Hepatocyte (in vitro differentiated cells): ENCODE results near the gene AKAP6. TPM values are rescaled to one million over a fixed set of nuclear protein-coding genes. Genes with fewer than 3 reads are reported as not detected.

ENCODE experiments used
- DNase-seq: peaks from one replicate; pipeline ENCODE4 v3.0.0-alpha.2; 2016; ENCODE audit warnings: low spot score
- H2AFZ ChIP-seq: fragments of 200-600 bp; sonication (generic); 2 replicates; pipeline ENCODE4 v1.6.0; 2016; ENCODE audit warnings: antibody characterized with exemption, mild to moderate bottlenecking
- H3K27ac ChIP-seq: fragments of 200-600 bp; sonication (generic); 2 replicates; pipeline ENCODE4 v1.5.1; 2016; ENCODE audit warnings: mild to moderate bottlenecking
- H3K27me3 ChIP-seq: fragments of 200-600 bp; sonication (generic); 2 replicates; pipeline ENCODE4 v1.6.1; 2016
- H3K36me3 ChIP-seq: fragments of 200-600 bp; sonication (generic); replicated peaks from 2 replicates; pipeline ENCODE4 v1.5.1; 2016; ENCODE audit warnings: low read depth; ENCODE audit not compliant: insufficient read depth
- H3K4me1 ChIP-seq: fragments of 200-600 bp; sonication (generic); 2 replicates; pipeline ENCODE4 v1.5.1; 2016; ENCODE audit warnings: mild to moderate bottlenecking, moderate library complexity; ENCODE audit not compliant: insufficient read depth
- H3K4me2 ChIP-seq: fragments of 200-600 bp; sonication (generic); 2 replicates; pipeline ENCODE4 v1.6.0; 2016
- H3K4me3 ChIP-seq: fragments of 200-600 bp; sonication (generic); 2 replicates; pipeline ENCODE4 v1.5.1; 2016; ENCODE audit warnings: mild to moderate bottlenecking
- H3K79me2 ChIP-seq: fragments of 200-600 bp; sonication (generic); 2 replicates; pipeline ENCODE4 v1.6.0; 2017; ENCODE audit warnings: mild to moderate bottlenecking
- H3K9me2 ChIP-seq: fragments of 200-600 bp; sonication (generic); replicated peaks from 2 replicates; pipeline ENCODE4 v1.6.0; 2017; ENCODE audit warnings: mild to moderate bottlenecking; ENCODE audit not compliant: insufficient read depth
- H3K9me3 ChIP-seq: fragments of 200-600 bp; sonication (generic); 2 replicates; pipeline ENCODE4 v1.5.1; 2016; ENCODE audit warnings: low read depth, mild to moderate bottlenecking
- H4K20me1 ChIP-seq: fragments of 200-600 bp; sonication (generic); 2 replicates; pipeline ENCODE4 v1.6.0; 2016; ENCODE audit warnings: mild to moderate bottlenecking; ENCODE audit not compliant: insufficient read depth, poor library complexity, severe bottlenecking
- EZH2 ChIP-seq: fragments of 200-600 bp; sonication (generic); IDR thresholded peaks from 2 replicates; pipeline ENCODE4 v1.6.1; 2016; ENCODE audit warnings: antibody characterized with exemption, mild to moderate bottlenecking, borderline replicate concordance
- EZH2phosphoT487 ChIP-seq: fragments of 200-600 bp; sonication (generic); IDR thresholded peaks from one replicate; pipeline ENCODE4 v1.6.1; 2018; ENCODE audit warnings: antibody characterized with exemption, mild to moderate bottlenecking, low read depth, moderate library complexity; ENCODE audit not compliant: unreplicated experiment, severe bottlenecking
- WGBS: methylation state at CpG from one replicate; pipeline ENCODE4 v1.1.6; 2016; ENCODE audit warnings: low lambda C conversion rate; ENCODE audit errors: missing lambda C conversion rate; 5-methylcytosine and 5-hydroxymethylcytosine counted together
- polyA plus RNA-seq: library from polyadenylated mRNA; unstranded; fragments of >200 nt; fragmentation: Nextera tagmentation; extraction: Ambion mirVana; gene quantifications from 2 replicates; pipeline ENCODE4 v1.2.1, GENCODE V29; 2016
- total RNA-seq: library from RNA; depleted of rRNA; stranded (reverse); fragments of >200 nt; gene quantifications from 2 replicates; pipeline ENCODE4 v1.2.3, GENCODE V29; 2014
- TF ChIP-seq, protein P1 (sequence below): fragments of 200-600 bp; sonication (generic); IDR thresholded peaks from 2 replicates; pipeline ENCODE4 v1.5.1; 2016; ENCODE audit warnings: antibody characterized with exemption, mild to moderate bottlenecking; ENCODE audit not compliant: poor library complexity

Gene AKAP6
- total and polyA plus RNA-seq, 2 experiments from 2014 or later, result 1.1 to 2.1 TPM

DNA sequence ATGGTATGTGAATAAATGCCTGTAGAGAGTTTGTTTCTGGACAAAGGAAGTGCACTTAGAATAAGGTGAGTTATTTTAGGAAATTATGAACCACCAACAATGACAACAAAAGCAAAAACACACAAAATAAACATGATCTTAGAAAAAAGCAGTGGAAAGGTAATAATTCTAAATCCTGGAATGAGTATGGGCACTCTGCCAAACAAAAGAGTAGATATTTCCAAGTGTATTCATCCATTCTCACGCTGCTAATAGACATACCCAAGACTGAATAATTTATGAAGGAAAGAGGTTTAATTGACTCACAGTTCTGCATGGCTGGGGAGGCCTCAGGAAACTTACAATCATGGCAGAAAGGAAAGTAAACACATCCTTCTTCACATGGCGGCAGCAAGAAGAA lies 340.3 kb downstream of the AKAP6 start:
- H3K4me2 ChIP-seq, result no peak overlapping the region
- no peaks in the 10 kb centered on the region for H3K36me3 ChIP-seq
- no peaks in the 10 kb centered on the region for H4K20me1 ChIP-seq
- no peaks in the 10 kb centered on the region for H3K9me2 ChIP-seq
- DNase-seq, result no peak
- WGBS, result 85% methylated on average over 2 of the region's 2 CpGs
- H3K9me3 ChIP-seq, result no peaks in the 10 kb centered on the region
- H3K27me3 ChIP-seq, result no peaks in the 10 kb centered on the region
- no peak overlapping the region for H3K27ac ChIP-seq
- TF ChIP-seq, protein P1, sequence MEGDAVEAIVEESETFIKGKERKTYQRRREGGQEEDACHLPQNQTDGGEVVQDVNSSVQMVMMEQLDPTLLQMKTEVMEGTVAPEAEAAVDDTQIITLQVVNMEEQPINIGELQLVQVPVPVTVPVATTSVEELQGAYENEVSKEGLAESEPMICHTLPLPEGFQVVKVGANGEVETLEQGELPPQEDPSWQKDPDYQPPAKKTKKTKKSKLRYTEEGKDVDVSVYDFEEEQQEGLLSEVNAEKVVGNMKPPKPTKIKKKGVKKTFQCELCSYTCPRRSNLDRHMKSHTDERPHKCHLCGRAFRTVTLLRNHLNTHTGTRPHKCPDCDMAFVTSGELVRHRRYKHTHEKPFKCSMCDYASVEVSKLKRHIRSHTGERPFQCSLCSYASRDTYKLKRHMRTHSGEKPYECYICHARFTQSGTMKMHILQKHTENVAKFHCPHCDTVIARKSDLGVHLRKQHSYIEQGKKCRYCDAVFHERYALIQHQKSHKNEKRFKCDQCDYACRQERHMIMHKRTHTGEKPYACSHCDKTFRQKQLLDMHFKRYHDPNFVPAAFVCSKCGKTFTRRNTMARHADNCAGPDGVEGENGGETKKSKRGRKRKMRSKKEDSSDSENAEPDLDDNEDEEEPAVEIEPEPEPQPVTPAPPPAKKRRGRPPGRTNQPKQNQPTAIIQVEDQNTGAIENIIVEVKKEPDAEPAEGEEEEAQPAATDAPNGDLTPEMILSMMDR, result no peak
- TF ChIP-seq EZH2phosphoT487 (no peak), EZH2 (no peak)
- no peak overlapping the region for H3K4me3 ChIP-seq
- no peak overlapping the region for H2AFZ ChIP-seq
- no peaks in the 10 kb centered on the region for H3K4me1 ChIP-seq
- H3K79me2 ChIP-seq, result no peaks in the 10 kb centered on the region

DNA sequence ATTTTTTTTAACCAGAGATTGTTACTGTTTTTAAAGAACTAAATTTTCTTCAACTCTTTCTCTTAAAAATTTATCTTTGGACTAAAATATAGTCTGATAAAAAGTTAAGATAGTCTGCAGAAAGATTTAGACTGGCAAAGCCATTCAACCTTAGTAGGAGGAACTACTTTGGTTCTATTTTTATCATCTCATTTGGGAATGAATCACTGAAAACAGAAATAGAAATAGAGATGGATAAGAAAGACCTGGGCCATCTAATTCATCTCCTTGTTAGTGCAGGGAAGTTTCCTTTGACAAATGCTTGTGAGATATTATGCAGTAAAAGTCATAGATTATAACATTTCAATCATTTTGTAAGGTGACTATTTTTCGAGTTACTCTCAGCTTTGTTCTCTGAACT lies 346.3 kb downstream of the AKAP6 start:
- TF ChIP-seq, protein P1, result no peak
- TF ChIP-seq EZH2phosphoT487 (no peak), EZH2 (no peak)
- H3K36me3 ChIP-seq, result no peaks in the 10 kb centered on the region
- no peak overlapping the region for H2AFZ ChIP-seq
- 96% methylated on average over 1 of the region's 1 CpG for WGBS
- H4K20me1 ChIP-seq, result no peaks in the 10 kb centered on the region
- H3K27ac ChIP-seq, result no peak overlapping the region
- no peaks in the 10 kb centered on the region for H3K27me3 ChIP-seq
- no peak overlapping the region for H3K4me2 ChIP-seq
- no peaks in the 10 kb centered on the region for H3K9me2 ChIP-seq
- H3K4me1 ChIP-seq, result no peaks in the 10 kb centered on the region
- H3K79me2 ChIP-seq, result no peaks in the 10 kb centered on the region
- H3K4me3 ChIP-seq, result no peak overlapping the region
- H3K9me3 ChIP-seq, result no peaks in the 10 kb centered on the region
- DNase-seq, result no peak

DNA sequence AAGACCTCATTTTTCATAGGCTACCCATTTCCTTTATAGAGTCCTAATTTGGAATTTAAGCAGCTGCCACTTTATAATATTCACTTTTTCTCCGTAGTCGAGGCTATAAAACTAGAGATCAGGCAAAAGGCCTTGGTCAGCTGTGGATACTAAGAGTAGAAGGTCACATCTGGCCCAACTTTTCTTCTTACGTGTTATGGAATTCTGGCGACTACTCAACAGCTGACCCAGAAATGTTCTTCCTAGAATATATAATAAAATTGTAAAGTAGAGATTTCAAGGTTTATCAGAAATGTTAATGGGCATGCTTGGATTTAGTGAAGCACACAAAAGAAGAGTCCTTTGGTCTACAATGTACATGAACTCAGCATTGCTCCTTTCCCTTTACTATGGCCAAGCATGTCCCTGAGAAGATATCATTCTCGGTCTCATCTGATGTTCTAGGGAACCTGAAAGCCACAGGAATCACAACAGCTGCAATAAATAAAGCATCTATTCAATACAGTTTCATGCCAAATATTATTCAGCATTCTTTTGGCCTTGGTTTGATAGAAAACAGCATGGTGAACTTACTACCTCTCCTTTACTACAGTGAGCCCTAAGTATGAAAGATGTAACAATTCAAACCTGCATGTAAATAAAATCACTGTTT lies 348.2 kb downstream of the AKAP6 start:
- Histone ChIP-seq H3K4me3 (no peak overlapping the region), H3K4me1 (no peaks in the 10 kb centered on the region), H2AFZ (no peak overlapping the region), H3K4me2 (no peak overlapping the region), H3K9me3 (no peaks in the 10 kb centered on the region), H3K36me3 (no peaks in the 10 kb centered on the region), H4K20me1 (no peaks in the 10 kb centered on the region), H3K27ac (no peak overlapping the region), H3K79me2 (no peaks in the 10 kb centered on the region), H3K27me3 (no peaks in the 10 kb centered on the region), H3K9me2 (no peaks in the 10 kb centered on the region)
- DNase-seq, result no peak
- TF ChIP-seq EZH2phosphoT487 (no peak), EZH2 (no peak)
- TF ChIP-seq, protein P1, result no peak
- 91% methylated on average over 5 of the region's 5 CpGs for WGBS
